K562 (cell line): Measurements from ENCODE around the gene E2F7. TPM values are rescaled to one million over a fixed set of nuclear protein-coding genes. Genes with fewer than 3 reads are reported as not detected.

Experiments
- ATAC-seq: fragments of 200-7000 bp; cut with Tn5 transposase; 3 replicates; pipeline ENCODE4 v1.9.1; 2020; ENCODE audit warnings: moderate library complexity
- BruUV-seq: library from RNA; stranded (reverse); fragments of 400-500 nt; replicated peaks from 2 replicates; lab custom pipeline; 2021; lab: Mats Ljungman, UMichigan
- CTCF ChIA-PET: fragments of 300-600 bp; formaldehyde crosslinking; extraction: SDS; loops from one replicate; lab custom pipeline; 2021; ENCODE audit warnings: low intra/inter-chr PET ratio; lab: Yijun Ruan, JAX
- POLR2A ChIA-PET: fragments of 300-600, 350-650 bp; sonication (Branson Sonifier 250); formaldehyde crosslinking; extraction: SDS; loops from one replicate; lab custom pipeline; 2021; ENCODE audit warnings: antibody characterized with exemption, inconsistent platforms; lab: Yijun Ruan, JAX
- DNase-seq, 4 experiments: peaks; one replicate each; pipeline versions ENCODE4 v3.0.0 to v3.0.0-alpha.2; 2011 to 2018; ENCODE audit warnings: low spot score in 3 of 4, mixed read lengths in 3 of 4; ENCODE audit errors: extremely low read depth in 1 of 4
- FAIRE-seq: peaks from 2 replicates; lab custom pipeline; 2011; peaks lifted over from hg19 to GRCh38; lab: Jason Lieb, UNC
- H2AFZ ChIP-seq: 2 replicates; pipeline ENCODE4 v1.6.0; 2011; ENCODE audit warnings: low read depth, low read length, control low read depth, inconsistent platforms
- H3K27ac ChIP-seq: fragments of 200-600 bp; 3 replicates; pipeline ENCODE4 v1.8.0; 2011; ENCODE audit warnings: low read depth, mild to moderate bottlenecking, control low read depth, inconsistent platforms, low read length, moderate library complexity, mixed read lengths; ENCODE audit errors: extremely low read depth
- H3K27me3 ChIP-seq, 2 experiments: fragments of 300-600 bp in 1 of 2; 2 replicates in 1 of 2; 3 replicates in 1 of 2; pipeline versions ENCODE4 v1.6.0 to v1.8.0; 2011; ENCODE audit warnings: inconsistent platforms in 2 of 2, low read length in 2 of 2, mild to moderate bottlenecking in 1 of 2, mixed read lengths in 1 of 2, moderate library complexity in 1 of 2; ENCODE audit not compliant: control insufficient read depth in 2 of 2, insufficient read depth in 2 of 2
- H3K36me3 ChIP-seq: fragments of 300-600 bp; 3 replicates; pipeline ENCODE4 v1.8.0; 2011; ENCODE audit warnings: mild to moderate bottlenecking, low read length, inconsistent platforms; ENCODE audit not compliant: control insufficient read depth, insufficient read depth
- H3K4me1 ChIP-seq, 2 experiments: fragments of 200-600 bp in 1 of 2; replicated peaks in 1 of 2; 2 replicates in 1 of 2; 3 replicates in 1 of 2; pipeline versions ENCODE4 v1.5.1 to v1.8.0; 2011; ENCODE audit warnings: inconsistent platforms in 2 of 2, low read length in 2 of 2, mild to moderate bottlenecking in 1 of 2, mixed read lengths in 1 of 2, moderate library complexity in 1 of 2; ENCODE audit not compliant: control insufficient read depth in 2 of 2, insufficient read depth in 2 of 2
- H3K4me2 ChIP-seq: 2 replicates; pipeline ENCODE4 v1.6.1; 2011; ENCODE audit warnings: low read length, control low read depth, inconsistent platforms, mixed read lengths; ENCODE audit not compliant: insufficient read depth
- H3K4me3 ChIP-seq: fragments of 200-600 bp; sonication (generic), shearing (Covaris generic); 2 replicates; pipeline ENCODE4 v1.5.1; 2016; ENCODE audit warnings: control low read depth, inconsistent platforms
- H3K79me2 ChIP-seq: fragments of 200-600 bp; 3 replicates; pipeline ENCODE4 v1.8.0; 2011; ENCODE audit warnings: low read length, inconsistent platforms; ENCODE audit not compliant: control insufficient read depth, insufficient read depth
- H3K9ac ChIP-seq, 2 experiments: 2 replicates each; pipeline versions ENCODE4 v1.6.0 to v1.6.1; 2011; ENCODE audit warnings: low read depth in 2 of 2, low read length in 2 of 2, control low read depth in 1 of 2, inconsistent platforms in 1 of 2, mild to moderate bottlenecking in 1 of 2, mixed read lengths in 1 of 2; ENCODE audit not compliant: insufficient read depth in 1 of 2
- H3K9me1 ChIP-seq: one replicate; pipeline ENCODE4 v1.6.0; 2011; ENCODE audit warnings: inconsistent platforms, mild to moderate bottlenecking, low read length, moderate library complexity; ENCODE audit not compliant: control insufficient read depth, insufficient read depth
- H3K9me3 ChIP-seq: replicated peaks from 2 replicates; pipeline ENCODE4 v1.5.1; 2011; ENCODE audit warnings: low read depth, low read length, inconsistent platforms; ENCODE audit not compliant: control insufficient read depth, insufficient read depth
- H4K20me1 ChIP-seq: replicated peaks from 2 replicates; pipeline ENCODE4 v1.6.1; 2011; ENCODE audit warnings: low read length, inconsistent platforms, mixed read lengths; ENCODE audit not compliant: control insufficient read depth, insufficient read depth
- AFF4 ChIP-seq: sonication (generic); formaldehyde crosslinking; IDR thresholded peaks from 2 replicates; pipeline ENCODE4 v1.8.0; 2023; ENCODE audit warnings: mild to moderate bottlenecking, missing genetic modification reagents
- ATF1 ChIP-seq, 2 experiments: fragments of 450-650 bp in 1 of 2; IDR thresholded peaks; 2 replicates each; pipeline ENCODE4 v1.6.1; 2016; ENCODE audit warnings: missing compliant biosample characterization in 1 of 2, missing genetic modification characterization in 1 of 2
- FOSL1 ChIP-seq: fragments of 200-800 bp; sonication (Bioruptor generic); conservative IDR thresholded peaks from 2 replicates; pipeline ENCODE4 v1.6.1; 2016; ENCODE audit warnings: missing genetic modification characterization, missing compliant biosample characterization
- GABPB2 ChIP-seq: fragments of 250-450 bp; sonication (Bioruptor Pico); conservative IDR thresholded peaks from 2 replicates; pipeline ENCODE4 v1.5.1; 2021; ENCODE audit warnings: mild to moderate bottlenecking
- POLR2AphosphoS5 ChIP-seq: IDR thresholded peaks from 2 replicates; pipeline ENCODE4 v1.6.1; 2011; ENCODE audit warnings: mild to moderate bottlenecking, low read depth, low read length, moderate library complexity; ENCODE audit not compliant: control insufficient read depth, insufficient read depth
- SMAD4 ChIP-seq: fragments of 250-450 bp; sonication (Bioruptor Pico); conservative IDR thresholded peaks from 2 replicates; pipeline ENCODE4 v1.8.0; 2021; ENCODE audit warnings: inconsistent platforms, mild to moderate bottlenecking, moderate library complexity
- WGBS: fragments of 100-300 bp; shearing (Covaris generic); methylation state at CpG from one replicate; pipeline ENCODE4 v1.1.6; 2016; ENCODE audit warnings: low coverage, mixed read lengths; ENCODE audit not compliant: insufficient coverage; ENCODE audit errors: missing lambda C conversion rate; 5-methylcytosine and 5-hydroxymethylcytosine counted together
- in situ Hi-C: fragments of 300-500 bp; cut with MboI; formaldehyde crosslinking; loops from 4 replicates; pipeline ENCODE4 v1.15.0; 2018; ENCODE audit warnings: inconsistent platforms, mixed read lengths
- intact Hi-C: fragments of 100-400 bp; cut with micrococcal nuclease; formaldehyde crosslinking; loops from 2 replicates; pipeline ENCODE4 v1.14.2; 2022
- polyA plus RNA-seq, 8 experiments: library from polyadenylated mRNA; depleted of rRNA in 4 of 8; stranded (reverse) in 5 of 8; unstranded in 3 of 8; fragments of >200 nt; fragmentation: Nextera tagmentation in 2 of 8; fragmentation: Illumina TruSeq in 1 of 8; extraction: Ambion mirVana in 2 of 8; extraction: Trizol in 1 of 8; gene quantifications; 2 replicates each; pipeline versions ENCODE4 v1.2.1 to v1.2.3, GENCODE V29; 2011 to 2014; ENCODE audit warnings: inconsistent platforms in 1 of 8, missing spikeins in 1 of 8
- total RNA-seq, 7 experiments: library from RNA; depleted of rRNA in 6 of 7; stranded (reverse); fragments of >200 nt in 6 of 7; fragmentation: Illumina TruSeq in 2 of 7; extraction: Trizol in 2 of 7; gene quantifications; 2 replicates each; pipeline versions ENCODE4 v1.2.1 to v1.2.3, GENCODE V29; 2011 to 2021; ENCODE audit warnings: low replicate concordance in 1 of 7
- TF ChIP-seq, protein P1 (sequence below), 2 experiments: fragments of 450-650 bp in 1 of 2; sonication (generic) in 1 of 2; formaldehyde crosslinking in 1 of 2; IDR thresholded peaks in 1 of 2; conservative IDR thresholded peaks in 1 of 2; 2 replicates each; pipeline versions ENCODE4 v1.6.1 to v1.8.1; 2016 to 2023; ENCODE audit warnings: mild to moderate bottlenecking in 2 of 2, moderate library complexity in 2 of 2, inconsistent platforms in 1 of 2, missing genetic modification reagents in 1 of 2

Gene E2F7
- total and polyA plus RNA-seq, 9 of the 15 experiments (the other 6 are each of a cell fraction or from before 2014, with no cell fraction given), result 3.4 to 13.6 (median 8.1) TPM

DNA sequence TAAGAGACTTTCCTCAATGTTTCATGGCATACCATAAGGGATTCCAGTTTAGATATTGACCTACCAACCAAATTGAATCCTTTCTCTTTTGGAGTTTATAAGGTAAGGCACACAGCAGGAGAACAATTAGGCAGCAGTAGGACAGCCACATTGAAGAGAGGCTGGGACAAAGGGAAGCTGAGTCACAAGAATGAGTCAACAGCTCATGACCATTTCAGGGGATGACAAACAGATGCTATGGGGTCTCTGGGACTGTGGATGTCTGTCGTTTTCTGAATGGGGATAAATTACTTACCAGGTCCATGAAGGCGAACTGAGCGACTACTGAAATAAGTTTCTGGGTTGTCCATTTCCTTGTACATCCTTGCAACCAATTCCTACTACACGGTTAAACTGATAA, 48.6 kb upstream of the E2F7 start:
- no peak overlapping the region for H3K27ac ChIP-seq
- 0% methylated on average over 4 of the region's 4 CpGs for WGBS
- POLR2A ChIA-PET, result no interaction called here

GRCh38 chr12:77108707-77109106, 43.3 kb upstream of the E2F7 start:
- intact Hi-C loops (no loop called here), in situ Hi-C loops (no loop called here)
- H3K4me1 ChIP-seq, result no peaks in the 10 kb centered on the region
- H4K20me1 ChIP-seq, result no peaks in the 10 kb centered on the region
- no TSS peak for BruUV-seq
- no peaks in the 10 kb centered on the region for H3K9me1 ChIP-seq
- FAIRE-seq (no peak), DNase-seq (no peak), ATAC-seq (no peak)
- POLR2A ChIA-PET, result interaction anchor here (0.6 kb wide), 1 partner anchor 58 kb away, joined by 3 read pairs; no protein-coding TSS in a partner anchor
- no peak overlapping the region for H2AFZ ChIP-seq
- H3K27ac ChIP-seq, result no peak overlapping the region
- no peak overlapping the region for H3K9ac ChIP-seq
- H3K4me2 ChIP-seq, result no peak overlapping the region
- no peaks in the 10 kb centered on the region for H3K36me3 ChIP-seq
- H3K79me2 ChIP-seq, result no peaks in the 10 kb centered on the region
- no peaks in the 10 kb centered on the region for H3K27me3 ChIP-seq
- 0% methylated on average over 1 of the region's 1 CpG for WGBS
- CTCF ChIA-PET, result no interaction called here
- no peaks in the 10 kb centered on the region for H3K9me3 ChIP-seq
- H3K4me3 ChIP-seq, result no peak overlapping the region
- TF ChIP-seq AFF4 (no peak), POLR2AphosphoS5 (no peak), ATF1 (CRISPR knock-in tag; IDR thresholded peaks at IDR 0.05) (no peak), ATF1 (tag; IDR thresholded peaks at IDR 0.05) (no peak), GABPB2 (no peak)

More for the DNA sequence above, 48.6 kb upstream of the E2F7 start:
- H3K4me2 ChIP-seq, result no peak overlapping the region
- no peak for ATAC-seq
- no peaks in the 10 kb centered on the region for H4K20me1 ChIP-seq
- H3K27me3 ChIP-seq, result no peaks in the 10 kb centered on the region
- no TSS peak for BruUV-seq
- H3K9me1 ChIP-seq, result no peaks in the 10 kb centered on the region
- no peaks in the 10 kb centered on the region for H3K4me1 ChIP-seq
- in situ Hi-C loops, result no loop called here
- intact Hi-C loops, result no loop called here
- H3K4me3 ChIP-seq, result no peak overlapping the region
- no peak overlapping the region for H3K9ac ChIP-seq
- no peak overlapping the region for H2AFZ ChIP-seq
- FAIRE-seq, result no peak
- no peak for TF ChIP-seq SMAD4
- TF ChIP-seq, protein P1, sequence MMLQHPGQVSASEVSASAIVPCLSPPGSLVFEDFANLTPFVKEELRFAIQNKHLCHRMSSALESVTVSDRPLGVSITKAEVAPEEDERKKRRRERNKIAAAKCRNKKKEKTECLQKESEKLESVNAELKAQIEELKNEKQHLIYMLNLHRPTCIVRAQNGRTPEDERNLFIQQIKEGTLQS (IDR thresholded peaks at IDR 0.05), result peak; percentile 39
- TF ChIP-seq, protein P1 (CRISPR knock-in tag; conservative IDR thresholded peaks at IDR 0.05), result no peak
- peak; percentile 35; the same call in 1 of the 2 replicates for TF ChIP-seq FOSL1 (tag)
- no peaks in the 10 kb centered on the region for H3K79me2 ChIP-seq
- H3K36me3 ChIP-seq, result no peaks in the 10 kb centered on the region
- CTCF ChIA-PET, result no interaction called here
- H3K9me3 ChIP-seq, result no peaks in the 10 kb centered on the region
- peak in 1 of 4 experiments; percentile 2 for DNase-seq
